RCC 7860 (cell line): ENCODE results near the gene PDCD1.
"Not testable (repeated sequence)": the region's sequence is repeated elsewhere in the genome, so short reads cannot be mapped to it uniquely, and the experiment has no call there.

Source experiments
- DNase-seq: peaks from one replicate; pipeline ENCODE4 v3.0.0-alpha.2; 2015; ENCODE audit warnings: low spot score
- FAIRE-seq: peaks from 2 replicates; lab custom pipeline; 2012; peaks lifted over from hg19 to GRCh38; lab: Jason Lieb, UNC

Gene PDCD1

GRCh38 chr2:241801611-241802420 lies 56.9 kb downstream of the PDCD1 start:
- DNase-seq: no peak
- FAIRE-seq: no peak

GRCh38 chr2:241800198-241800903 lies 58.3 kb downstream of the PDCD1 start:
- DNase-seq, FAIRE-seq: not testable (repeated sequence)
